Mucosa of rectum (tissue), 2 donors: Measurements from ENCODE around the gene PPP4R2.
A peak's percentile ranks its signal among the peaks of the same experiment; 100 is the strongest.

Experiments used
- H3K27ac ChIP-seq, 2 donors: one replicate each; pipeline ENCODE4 v1.7.0; 2013; ENCODE audit warnings: inconsistent platforms in 2 of 2, low read depth in 2 of 2, low read length in 2 of 2
- H3K27me3 ChIP-seq, 2 donors: one replicate each; pipeline ENCODE4 v1.7.0; 2013; ENCODE audit warnings: low read length in 2 of 2; ENCODE audit not compliant: control insufficient read depth in 2 of 2, insufficient read depth in 2 of 2
- H3K36me3 ChIP-seq, 2 donors: one replicate each; pipeline ENCODE4 v1.7.0; 2013; ENCODE audit warnings: low read length in 2 of 2; ENCODE audit not compliant: control insufficient read depth in 2 of 2, insufficient read depth in 2 of 2
- H3K4me1 ChIP-seq, 2 donors: one replicate each; pipeline ENCODE4 v1.7.0; 2013; ENCODE audit warnings: low read length in 2 of 2, mild to moderate bottlenecking in 1 of 2; ENCODE audit not compliant: control insufficient read depth in 2 of 2, insufficient read depth in 2 of 2
- H3K4me3 ChIP-seq, 2 donors: one replicate each; pipeline ENCODE4 v1.7.0; 2013; ENCODE audit warnings: low read length in 2 of 2
- H3K9ac ChIP-seq, 2 donors: one replicate each; pipeline ENCODE4 v1.7.0; 2013; ENCODE audit warnings: low read length in 2 of 2, low read depth in 1 of 2, mild to moderate bottlenecking in 1 of 2
- H3K9me3 ChIP-seq, 2 donors: one replicate each; pipeline ENCODE4 v1.7.0; 2013; ENCODE audit warnings: low read length in 2 of 2; ENCODE audit not compliant: control insufficient read depth in 2 of 2
- donor health status: healthy.
- donor health status: Normal muscosa, but diverticular disease.

Gene PPP4R2

DNA sequence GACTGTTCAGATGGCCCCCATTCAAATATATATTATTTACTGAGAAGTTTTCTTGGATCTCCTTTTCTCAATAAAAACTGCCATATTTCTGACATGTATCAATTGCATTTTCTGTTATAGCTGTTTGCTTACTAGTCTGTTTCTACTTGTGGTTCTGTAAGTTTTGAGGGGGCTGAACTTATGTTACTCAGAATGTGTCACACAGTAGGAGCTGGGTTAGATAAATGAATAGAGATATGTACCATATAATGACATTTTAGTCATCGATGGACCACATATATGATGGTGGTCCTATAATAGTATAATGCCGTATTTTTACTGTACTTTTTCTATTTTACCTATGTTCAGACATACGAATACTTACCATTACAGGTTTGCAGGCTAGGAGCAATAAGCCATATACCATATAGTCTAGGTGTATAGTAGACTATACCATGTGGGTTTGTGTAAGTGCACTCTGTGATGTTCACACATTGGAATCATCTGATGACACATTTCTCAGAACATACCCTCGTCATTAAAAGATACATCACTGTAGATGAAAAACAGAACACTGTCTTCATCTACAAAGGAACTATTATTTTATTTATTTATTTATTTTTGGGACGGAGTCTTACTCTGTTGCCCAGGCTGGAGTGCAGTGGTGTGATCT lies 22.3 kb downstream of the PPP4R2 start:
- H3K4me1 ChIP-seq: peaks cover 0 to 4% of the 10 kb centered on the region in 2 donors
- H3K27ac ChIP-seq: no peak overlapping the region

DNA sequence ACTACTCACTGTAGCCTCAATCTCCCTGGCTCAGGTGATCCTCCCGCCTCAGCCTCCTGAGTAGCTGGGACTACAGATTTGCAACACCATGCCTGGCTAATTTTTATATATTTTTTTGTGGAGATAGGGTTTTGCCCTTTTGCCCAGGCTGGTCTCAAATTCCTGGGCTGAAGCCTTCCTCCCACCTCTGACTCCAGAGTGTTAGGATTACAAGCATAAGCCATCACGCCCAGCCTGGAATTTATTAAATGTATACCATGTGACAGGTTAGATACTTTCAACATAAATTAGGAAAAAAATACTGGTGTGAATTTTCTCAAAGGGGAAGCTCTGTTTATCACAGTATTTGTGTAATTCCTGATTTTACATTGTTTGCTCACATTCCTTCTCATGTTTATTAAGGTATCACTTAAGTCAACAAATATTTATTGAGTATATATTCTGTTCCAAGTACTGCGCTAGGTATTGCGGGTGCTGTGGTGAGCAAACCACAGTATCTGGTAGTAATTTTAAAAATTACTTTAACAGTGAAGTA lies 24.8 kb downstream of the PPP4R2 start:
- peaks cover 11 to 21% of the 10 kb centered on the region in 2 donors for H3K4me1 ChIP-seq
- no peak overlapping the region for H3K27ac ChIP-seq
- H3K9ac ChIP-seq: no peak overlapping the region
- no peak overlapping the region for H3K4me3 ChIP-seq
- H3K9me3 ChIP-seq: no peaks in the 10 kb centered on the region
- H3K27me3 ChIP-seq: no peaks in the 10 kb centered on the region
- H3K36me3 ChIP-seq: no peaks in the 10 kb centered on the region

More for the DNA sequence above, 22.3 kb downstream of the PPP4R2 start:
- Histone ChIP-seq H3K9ac (no peak overlapping the region), H3K36me3 (peaks cover 0 to 3% of the 10 kb centered on the region in 2 donors), H3K4me3 (no peak overlapping the region), H3K9me3 (no peaks in the 10 kb centered on the region), H3K27me3 (no peaks in the 10 kb centered on the region)

DNA sequence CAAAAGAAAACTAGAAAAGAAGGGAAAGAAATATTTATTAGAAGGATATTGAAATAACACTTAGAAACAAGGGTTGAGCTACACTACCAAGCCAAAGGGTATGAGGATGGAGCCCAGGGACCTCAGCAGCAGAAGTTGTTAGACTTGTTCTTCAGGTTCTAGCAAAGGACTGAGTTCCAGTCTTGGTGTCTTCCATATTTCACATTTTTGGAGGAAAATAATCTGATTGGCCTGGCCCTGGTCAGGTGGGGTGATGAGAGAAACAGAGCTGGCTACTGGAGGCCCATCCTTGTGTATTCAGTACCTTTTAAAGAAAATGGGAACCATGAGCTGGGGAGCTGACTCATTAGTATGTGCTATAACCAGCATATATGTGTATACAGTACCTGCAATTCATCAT lies 28.2 kb downstream of the PPP4R2 start:
- H3K9me3 ChIP-seq: no peaks in the 10 kb centered on the region
- H3K4me3 ChIP-seq: no peak overlapping the region
- no peaks in the 10 kb centered on the region for H3K36me3 ChIP-seq
- no peak overlapping the region for H3K27ac ChIP-seq
- H3K4me1 ChIP-seq: peaks cover 23% of the 10 kb centered on the region in 2 donors
- no peaks in the 10 kb centered on the region for H3K27me3 ChIP-seq
- no peak overlapping the region for H3K9ac ChIP-seq

DNA sequence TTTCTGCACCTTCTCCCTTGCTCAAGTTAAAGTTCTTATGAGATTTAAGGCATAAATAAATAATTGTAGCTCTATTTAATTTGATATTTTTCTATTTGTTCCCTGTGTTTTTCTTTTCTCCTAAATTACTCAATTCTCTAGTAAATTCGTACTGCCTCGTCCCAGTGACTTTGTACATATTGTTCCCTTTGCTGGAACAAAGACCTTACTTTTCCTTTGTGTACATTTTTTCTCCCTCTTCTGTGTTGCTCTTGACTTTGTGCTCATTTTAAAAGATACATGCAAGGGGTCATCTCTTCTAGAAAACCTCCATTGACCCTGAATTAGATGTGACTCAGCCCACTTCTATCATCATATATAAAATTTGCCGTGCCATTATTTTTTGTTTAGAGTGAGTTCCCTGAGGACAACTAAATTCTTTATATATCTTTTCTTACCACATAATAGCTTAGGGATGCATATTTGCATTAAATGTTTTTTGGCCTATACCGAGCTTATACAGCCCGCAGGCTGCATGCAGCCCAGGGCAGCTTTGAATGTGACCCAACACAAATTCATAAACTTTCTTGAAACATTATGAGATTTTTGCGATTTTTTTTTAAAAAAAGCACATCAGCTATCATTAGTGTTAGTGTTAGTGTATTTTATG lies 29.6 kb downstream of the PPP4R2 start:
- Histone ChIP-seq H3K36me3 (no peaks in the 10 kb centered on the region), H3K27ac (no peak overlapping the region), H3K4me3 (no peak overlapping the region), H3K9me3 (no peaks in the 10 kb centered on the region), H3K27me3 (no peaks in the 10 kb centered on the region), H3K4me1 (peaks cover 23% of the 10 kb centered on the region in 2 donors), H3K9ac (peak overlapping the region in 1 of 2 donors; percentile 5)

DNA sequence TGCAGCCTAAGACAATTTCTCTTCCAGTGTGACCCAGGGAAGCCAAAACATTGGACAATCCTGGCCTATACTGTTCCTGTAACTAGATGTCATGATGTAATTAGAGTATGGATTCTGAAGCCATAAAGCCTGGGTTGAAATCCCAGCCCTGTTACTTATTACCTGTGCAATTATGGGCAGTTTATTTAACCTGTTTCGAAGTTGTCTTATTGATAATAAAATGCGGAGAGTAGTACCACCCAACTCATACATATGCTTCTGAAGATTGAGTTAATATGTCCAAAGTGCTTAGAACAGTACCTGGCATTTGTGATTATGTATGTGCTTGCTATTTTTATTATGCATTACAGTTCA lies 30.1 kb downstream of the PPP4R2 start:
- no peak overlapping the region for H3K27ac ChIP-seq
- peaks cover 23 to 26% of the 10 kb centered on the region in 2 donors for H3K4me1 ChIP-seq
- no peak overlapping the region for H3K9ac ChIP-seq
- H3K27me3 ChIP-seq: no peaks in the 10 kb centered on the region
- no peaks in the 10 kb centered on the region for H3K36me3 ChIP-seq
- H3K4me3 ChIP-seq: peak overlapping the region in 1 of 2 donors; percentile 22
- H3K9me3 ChIP-seq: no peaks in the 10 kb centered on the region

DNA sequence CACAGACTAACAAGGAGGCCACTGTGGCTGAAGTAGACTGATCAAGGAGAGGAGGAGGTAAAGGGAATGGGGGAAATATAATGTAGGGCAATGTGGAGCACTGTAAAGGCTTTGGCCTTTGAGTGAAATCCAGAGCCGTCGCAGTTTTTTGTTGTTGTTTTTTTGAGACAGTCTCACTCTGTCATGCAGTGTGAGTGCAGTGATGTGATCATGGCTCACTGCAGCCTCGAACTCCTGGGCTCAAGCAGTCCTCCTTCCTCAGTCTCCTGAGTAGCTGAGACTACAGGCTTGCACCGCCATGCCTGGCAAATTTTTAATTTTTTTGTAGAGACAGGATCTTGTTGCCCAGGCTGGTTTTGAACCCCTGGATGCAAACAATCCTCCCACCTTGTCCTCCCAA lies 32.2 kb downstream of the PPP4R2 start:
- Histone ChIP-seq H3K36me3 (no peaks in the 10 kb centered on the region), H3K4me1 (peaks cover 26 to 28% of the 10 kb centered on the region in 2 donors), H3K27ac (no peak overlapping the region), H3K4me3 (no peak overlapping the region), H3K27me3 (no peaks in the 10 kb centered on the region), H3K9me3 (no peaks in the 10 kb centered on the region), H3K9ac (no peak overlapping the region)

DNA sequence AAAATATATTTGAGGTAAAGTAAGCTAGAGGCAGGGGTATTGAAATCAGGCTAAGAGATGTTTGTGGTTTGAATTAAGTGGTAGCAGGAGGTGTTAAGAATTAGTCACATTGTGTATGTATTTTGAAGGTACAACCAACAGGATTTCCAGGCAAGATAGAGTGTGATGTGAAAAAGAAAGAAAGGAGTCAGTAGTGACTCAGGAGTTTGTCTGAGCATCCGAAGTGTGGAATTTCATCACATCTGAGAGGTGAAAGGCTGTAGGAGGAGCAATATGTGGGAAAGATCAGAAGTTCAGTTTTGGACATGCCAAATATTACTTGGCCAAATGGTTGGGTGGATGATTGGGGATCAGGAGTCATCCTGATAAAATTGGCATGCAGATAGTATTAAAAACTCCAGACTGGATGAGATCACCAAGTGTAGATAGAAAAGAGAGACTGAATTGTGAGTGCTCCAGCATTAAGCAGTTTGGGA lies 32.7 kb downstream of the PPP4R2 start:
- no peaks in the 10 kb centered on the region for H3K36me3 ChIP-seq
- H3K27me3 ChIP-seq: no peaks in the 10 kb centered on the region
- H3K4me3 ChIP-seq: no peak overlapping the region
- no peaks in the 10 kb centered on the region for H3K9me3 ChIP-seq
- no peak overlapping the region for H3K27ac ChIP-seq
- H3K9ac ChIP-seq: no peak overlapping the region
- peaks cover 26 to 28% of the 10 kb centered on the region in 2 donors for H3K4me1 ChIP-seq

DNA sequence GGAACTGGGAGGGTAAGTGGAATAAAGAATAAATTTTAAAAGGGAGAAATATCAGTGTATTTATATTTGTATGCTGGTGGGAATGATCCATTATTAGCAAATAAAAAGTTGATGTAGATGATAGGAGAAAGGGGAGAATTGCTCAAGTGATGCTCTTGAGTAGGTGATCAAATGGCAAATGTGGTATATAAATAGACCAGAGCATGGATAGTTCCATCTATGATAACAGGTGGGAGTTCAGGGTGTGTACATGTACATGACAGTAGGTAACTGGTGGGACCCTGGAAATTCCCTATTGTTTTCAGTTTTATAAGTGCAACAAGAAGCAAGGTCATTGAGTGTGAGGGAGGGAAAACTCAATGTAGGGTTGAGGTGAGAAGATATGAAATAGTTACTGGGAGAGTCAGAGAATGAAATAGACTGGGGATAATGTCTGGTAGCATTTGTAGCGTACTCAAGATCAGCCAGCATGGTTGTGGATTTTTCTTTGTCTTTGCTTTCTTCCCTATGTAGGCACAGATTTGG lies 33.5 kb downstream of the PPP4R2 start:
- peaks cover 19 to 23% of the 10 kb centered on the region in 2 donors for H3K4me1 ChIP-seq
- no peak overlapping the region for H3K4me3 ChIP-seq
- no peaks in the 10 kb centered on the region for H3K36me3 ChIP-seq
- no peak overlapping the region for H3K9ac ChIP-seq
- no peaks in the 10 kb centered on the region for H3K9me3 ChIP-seq
- H3K27me3 ChIP-seq: no peaks in the 10 kb centered on the region
- no peak overlapping the region for H3K27ac ChIP-seq

DNA sequence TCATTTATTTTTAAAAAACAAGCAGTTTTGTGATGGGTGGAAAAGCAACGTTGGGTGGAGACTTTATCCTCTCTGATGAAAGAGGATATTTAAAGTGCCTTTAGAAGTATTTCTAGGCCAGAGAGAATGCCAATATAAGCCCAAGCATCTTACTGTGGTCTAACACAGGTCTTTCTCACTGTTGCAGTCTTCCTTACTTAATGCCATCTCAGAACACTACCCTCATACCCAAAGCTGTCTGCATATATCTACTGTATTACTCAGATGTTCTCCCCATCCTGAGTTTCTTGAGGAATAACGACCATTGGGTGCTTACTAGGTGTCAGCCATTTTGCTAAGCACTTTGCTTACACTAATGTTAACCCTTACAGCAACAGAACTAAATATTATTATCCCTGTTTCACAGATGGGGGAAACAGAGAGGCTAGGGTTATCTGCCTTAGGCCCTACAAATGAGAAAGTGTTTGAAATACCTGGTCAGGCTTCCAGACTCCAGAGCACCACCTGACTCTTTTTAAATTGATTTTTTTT lies 35.0 kb downstream of the PPP4R2 start:
- no peaks in the 10 kb centered on the region for H3K9me3 ChIP-seq
- no peaks in the 10 kb centered on the region for H3K36me3 ChIP-seq
- no peak overlapping the region for H3K27ac ChIP-seq
- H3K4me1 ChIP-seq: peaks cover 13 to 15% of the 10 kb centered on the region in 2 donors
- H3K4me3 ChIP-seq: no peak overlapping the region
- H3K9ac ChIP-seq: no peak overlapping the region
- H3K27me3 ChIP-seq: no peaks in the 10 kb centered on the region
